Omental fat pad (tissue), 4 donors: Measurements from ENCODE around the gene ZFHX2. TPM values are rescaled to one million over a fixed set of nuclear protein-coding genes. Genes with fewer than 3 reads are reported as not detected.

ENCODE experiments used
- ATAC-seq: fragments of 150-250 bp; one replicate; pipeline ENCODE4 v1.9.1; 2016; ENCODE audit warnings: mild to moderate bottlenecking, moderate library complexity; ENCODE audit not compliant: low FRiP score
- DNase-seq: peaks from one replicate; pipeline ENCODE4 v3.0.0-alpha.2; 2019; ENCODE audit warnings: low spot score
- total RNA-seq, 4 donors: library from RNA; depleted of rRNA; stranded (reverse); fragments of >200 nt; gene quantifications; one replicate each; pipeline ENCODE4 v1.1.0, GENCODE V29; 2016
- TF ChIP-seq, protein P1 (sequence below), 3 donors: fragments of 450-650 bp; IDR thresholded peaks; one replicate each; pipeline ENCODE4 v1.5.1; 2016 to 2017; ENCODE audit warnings: antibody characterized with exemption in 3 of 3, mild to moderate bottlenecking in 3 of 3, moderate library complexity in 2 of 3

ZFHX2 gene
- total RNA-seq, 4 donors from 2014 or later = 0.63 to 1.8 (median 0.73) TPM

DNA sequence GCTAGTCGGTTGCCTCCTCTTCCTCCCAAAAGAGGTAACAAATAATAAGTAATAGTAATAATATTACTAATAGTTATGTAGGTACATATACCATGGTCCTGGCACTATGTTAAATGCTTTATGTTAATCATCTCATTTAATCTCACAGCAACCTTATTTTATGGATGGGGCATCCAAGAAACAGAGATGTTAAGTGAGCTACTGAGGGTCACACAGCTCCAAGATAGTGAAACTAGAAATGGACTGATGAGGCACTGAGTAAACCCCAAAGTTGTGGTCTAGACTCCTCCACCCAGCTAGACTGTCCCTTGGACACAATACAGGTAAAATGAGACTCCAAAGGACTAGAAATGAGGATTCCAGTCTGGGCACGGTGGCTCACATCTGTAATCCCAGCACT, 15.1 kb downstream of the ZFHX2 start:
- ATAC-seq (no peak), DNase-seq (no peak)
- TF ChIP-seq, protein P1, sequence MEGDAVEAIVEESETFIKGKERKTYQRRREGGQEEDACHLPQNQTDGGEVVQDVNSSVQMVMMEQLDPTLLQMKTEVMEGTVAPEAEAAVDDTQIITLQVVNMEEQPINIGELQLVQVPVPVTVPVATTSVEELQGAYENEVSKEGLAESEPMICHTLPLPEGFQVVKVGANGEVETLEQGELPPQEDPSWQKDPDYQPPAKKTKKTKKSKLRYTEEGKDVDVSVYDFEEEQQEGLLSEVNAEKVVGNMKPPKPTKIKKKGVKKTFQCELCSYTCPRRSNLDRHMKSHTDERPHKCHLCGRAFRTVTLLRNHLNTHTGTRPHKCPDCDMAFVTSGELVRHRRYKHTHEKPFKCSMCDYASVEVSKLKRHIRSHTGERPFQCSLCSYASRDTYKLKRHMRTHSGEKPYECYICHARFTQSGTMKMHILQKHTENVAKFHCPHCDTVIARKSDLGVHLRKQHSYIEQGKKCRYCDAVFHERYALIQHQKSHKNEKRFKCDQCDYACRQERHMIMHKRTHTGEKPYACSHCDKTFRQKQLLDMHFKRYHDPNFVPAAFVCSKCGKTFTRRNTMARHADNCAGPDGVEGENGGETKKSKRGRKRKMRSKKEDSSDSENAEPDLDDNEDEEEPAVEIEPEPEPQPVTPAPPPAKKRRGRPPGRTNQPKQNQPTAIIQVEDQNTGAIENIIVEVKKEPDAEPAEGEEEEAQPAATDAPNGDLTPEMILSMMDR (IDR thresholded peaks at IDR 0.05) = no peak

DNA sequence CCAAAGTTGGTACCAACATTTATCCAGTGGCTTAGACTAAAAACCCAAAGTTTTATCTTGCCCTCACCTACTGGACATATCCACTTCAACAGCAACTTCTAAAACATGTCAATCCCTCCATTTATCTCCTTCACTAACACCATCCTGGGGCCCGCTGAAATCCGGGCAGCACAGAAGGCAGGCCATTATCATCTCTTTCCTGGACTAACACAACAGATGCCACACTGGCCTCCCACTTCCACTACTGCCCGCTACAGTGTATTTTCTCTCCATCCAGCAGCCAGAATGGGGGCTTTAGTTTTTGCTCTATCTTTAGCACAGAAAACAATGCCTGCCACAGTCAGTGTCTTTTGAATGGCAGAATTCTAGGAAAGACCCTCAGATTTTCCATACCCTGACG, 15.6 kb downstream of the ZFHX2 start:
- DNase-seq = no peak
- TF ChIP-seq, protein P1 (IDR thresholded peaks at IDR 0.05) = no peak
- ATAC-seq = no peak

DNA sequence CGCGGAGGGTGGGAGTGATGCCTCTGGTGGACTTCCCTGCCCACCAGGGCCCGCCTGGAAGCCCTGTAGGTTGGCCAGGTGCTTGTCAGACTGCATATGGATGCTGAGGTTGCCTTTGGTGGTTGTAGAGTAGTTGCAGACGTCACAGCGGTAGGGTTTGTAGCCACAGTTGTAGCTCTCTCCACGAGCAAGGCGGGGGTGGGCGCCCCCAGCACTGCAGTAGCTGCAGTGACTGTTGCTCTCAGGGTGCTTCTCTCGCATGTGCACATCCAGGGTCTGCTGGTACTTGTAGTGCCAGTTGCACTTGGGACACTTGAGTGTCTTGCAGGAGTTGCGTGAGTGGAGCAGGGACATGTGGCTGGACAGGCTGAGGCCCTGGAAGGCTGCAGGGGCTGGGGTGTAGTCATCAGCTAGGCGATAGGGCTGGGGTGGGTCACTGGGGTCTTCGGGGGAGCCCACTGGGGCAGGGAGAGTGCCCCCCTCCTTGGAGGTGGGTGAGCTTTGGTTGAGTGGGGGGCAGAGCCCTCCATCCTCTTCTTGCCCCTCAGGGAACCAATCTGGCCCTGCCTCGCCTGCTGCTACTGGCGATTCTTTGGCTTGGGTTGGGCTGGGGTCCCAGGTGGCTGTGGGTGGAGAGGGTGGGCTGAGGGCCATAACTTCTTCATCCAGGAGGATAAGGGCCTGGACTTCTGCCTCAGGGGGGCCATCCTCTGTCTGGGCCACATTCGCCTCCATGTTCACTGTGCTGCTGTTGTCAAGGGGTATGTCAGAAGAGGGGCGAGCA, 17.7 kb downstream of the ZFHX2 start:
- DNase-seq (no peak), ATAC-seq (no peak)
- TF ChIP-seq, protein P1 (IDR thresholded peaks at IDR 0.05) = no peak

DNA sequence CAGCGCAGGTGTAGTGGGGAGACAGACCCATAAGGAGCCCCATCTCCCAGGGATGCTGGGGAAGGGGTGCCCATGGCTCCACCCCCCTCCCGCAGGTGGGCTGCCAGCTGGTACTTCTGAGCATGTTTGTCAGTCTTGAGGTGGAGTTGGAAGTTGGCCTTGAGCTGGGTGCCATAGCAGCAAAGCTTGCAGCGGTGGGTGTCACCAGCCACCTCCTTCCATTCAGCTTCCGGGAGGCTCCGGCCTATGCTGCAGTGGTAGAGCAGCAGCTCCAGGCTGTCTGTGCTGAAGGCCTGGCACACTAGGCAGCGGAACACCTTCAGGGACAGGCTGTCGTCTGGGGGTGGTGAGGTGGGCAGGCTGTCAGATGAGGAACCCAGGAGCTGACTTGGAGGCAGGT, 18.9 kb downstream of the ZFHX2 start:
- TF ChIP-seq, protein P1 (IDR thresholded peaks at IDR 0.05) = no peak
- ATAC-seq = no peak
- no peak for DNase-seq

DNA sequence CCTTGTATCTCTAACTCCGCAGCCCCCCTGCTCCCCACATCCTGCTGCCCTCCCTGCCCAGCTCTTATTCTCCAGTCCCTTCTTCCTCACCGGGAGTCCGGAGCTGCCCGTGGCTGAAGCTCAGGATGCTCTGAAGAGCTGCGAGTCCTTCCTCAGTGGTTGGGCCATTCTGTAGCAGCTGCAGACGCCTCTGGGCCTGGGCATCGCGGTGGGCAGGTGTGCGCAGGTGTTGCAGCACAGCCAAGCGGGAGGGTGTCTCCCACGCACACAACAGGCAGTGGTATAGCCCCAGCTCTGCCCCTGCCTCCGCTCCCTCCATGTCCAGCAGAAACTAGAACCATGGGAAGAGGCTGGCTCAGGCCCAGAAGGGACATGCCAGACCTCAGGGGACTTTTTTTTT, 20.2 kb downstream of the ZFHX2 start:
- ATAC-seq = no peak
- no peak for DNase-seq
- TF ChIP-seq, protein P1 (IDR thresholded peaks at IDR 0.05) = no peak

DNA sequence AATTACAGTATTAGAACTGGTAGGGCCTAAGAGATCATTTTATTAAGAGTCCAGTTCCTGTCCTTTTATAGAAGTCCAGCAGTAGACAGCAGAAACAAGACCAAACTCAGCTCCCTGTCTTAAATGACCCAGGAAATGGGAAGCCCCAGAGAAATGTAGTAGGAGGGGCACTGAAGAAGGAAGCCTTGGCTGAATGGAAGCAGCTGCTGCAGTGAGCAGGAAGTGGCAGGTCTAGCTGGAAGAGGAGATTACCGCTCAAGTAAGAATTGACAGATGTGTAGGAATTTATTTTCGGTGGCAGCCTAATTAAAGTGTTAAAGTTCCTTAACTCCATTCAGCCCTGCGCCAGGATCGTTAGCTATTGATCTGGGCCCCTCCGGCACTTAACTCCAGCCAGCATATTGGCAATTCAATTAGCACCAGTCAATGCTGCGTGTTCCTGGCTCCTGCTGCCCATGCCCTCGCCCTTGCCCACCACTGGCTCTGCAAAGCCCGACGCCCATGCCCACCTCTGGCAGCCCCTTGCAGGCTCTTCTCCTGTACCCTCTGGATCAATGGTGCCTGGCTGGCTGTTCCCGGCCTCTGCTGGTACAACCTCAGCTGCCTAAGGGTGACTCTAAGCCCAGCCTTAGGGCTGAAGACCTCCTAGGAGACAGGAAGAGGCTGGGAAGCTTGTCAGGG, 21.1 kb downstream of the ZFHX2 start:
- TF ChIP-seq, protein P1 (IDR thresholded peaks at IDR 0.05) = no peak
- DNase-seq (no peak), ATAC-seq (no peak)

DNA sequence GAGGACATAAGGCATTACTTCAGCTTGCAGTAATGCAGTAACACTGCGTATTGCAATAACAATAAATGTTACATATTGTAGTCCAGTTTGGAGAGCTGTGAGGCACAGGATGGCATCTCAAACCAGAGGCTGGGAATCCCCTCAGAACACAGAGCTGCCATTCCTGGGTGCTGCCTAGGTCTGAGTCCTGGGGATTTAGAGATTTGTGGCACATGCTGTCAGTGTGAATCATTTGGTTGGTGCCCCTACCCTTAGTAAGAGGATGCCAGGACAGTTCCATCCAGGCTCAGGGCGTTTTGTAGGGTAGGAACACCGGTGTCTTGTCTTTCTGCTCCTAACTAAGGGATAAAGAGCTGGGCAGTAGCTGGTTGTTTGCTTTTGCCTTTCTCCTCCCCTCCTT, 22.5 kb downstream of the ZFHX2 start:
- ATAC-seq = no peak
- TF ChIP-seq, protein P1 (IDR thresholded peaks at IDR 0.05) = no peak
- DNase-seq = no peak
